ENCODE data around the gene FOXD3.

The FOXD3 gene

DNA sequence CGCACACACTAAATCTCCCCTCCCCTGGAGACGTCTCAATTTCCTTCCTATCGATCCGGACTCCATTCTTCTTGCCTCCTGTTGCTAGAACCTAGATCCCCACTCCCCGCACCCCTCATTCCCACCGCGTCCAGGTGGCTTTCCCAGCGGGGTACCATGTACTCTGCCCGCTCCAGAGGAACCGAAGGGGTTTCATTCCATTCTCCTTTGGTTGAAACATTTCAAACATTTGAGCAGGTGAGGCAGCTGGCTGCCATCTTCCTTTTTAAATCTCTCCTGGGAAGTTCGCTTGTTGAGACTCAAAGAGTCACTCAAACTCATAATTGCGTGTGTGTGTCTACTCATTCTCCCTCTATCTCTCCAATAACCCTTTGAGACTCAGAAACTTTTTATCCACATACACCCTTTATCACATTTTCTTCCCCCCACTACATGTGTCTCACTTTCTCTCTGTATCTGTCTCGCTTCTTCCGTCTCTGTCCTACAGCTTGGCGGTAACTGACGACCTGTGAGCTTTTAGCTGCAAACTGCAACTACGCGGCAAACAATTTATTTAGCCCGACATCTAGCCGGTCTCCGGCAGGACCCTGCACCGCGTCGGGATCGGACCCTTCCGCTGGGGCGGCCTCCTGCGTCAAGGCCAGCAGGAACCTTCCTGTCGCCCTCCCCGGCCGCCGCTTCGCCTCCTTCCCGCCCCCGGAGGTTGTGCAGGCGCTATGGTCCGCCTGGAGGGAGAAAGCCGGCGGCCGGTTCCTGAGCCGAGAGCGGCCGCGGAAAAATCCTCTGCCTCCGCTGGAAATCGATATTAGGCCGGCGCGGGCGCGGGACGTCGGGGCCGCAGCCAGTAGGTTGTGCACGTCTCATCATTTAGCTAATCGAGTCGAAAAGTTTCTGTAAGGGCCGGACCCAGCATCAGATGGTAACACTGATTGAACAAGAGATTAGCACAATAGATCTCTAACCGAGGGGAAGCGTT, 3.0 kb upstream of the FOXD3 start:
- DNase-seq (ENCODE audit: low read depth, low spot score), result no peak
- TF ChIP-seq, protein P1, sequence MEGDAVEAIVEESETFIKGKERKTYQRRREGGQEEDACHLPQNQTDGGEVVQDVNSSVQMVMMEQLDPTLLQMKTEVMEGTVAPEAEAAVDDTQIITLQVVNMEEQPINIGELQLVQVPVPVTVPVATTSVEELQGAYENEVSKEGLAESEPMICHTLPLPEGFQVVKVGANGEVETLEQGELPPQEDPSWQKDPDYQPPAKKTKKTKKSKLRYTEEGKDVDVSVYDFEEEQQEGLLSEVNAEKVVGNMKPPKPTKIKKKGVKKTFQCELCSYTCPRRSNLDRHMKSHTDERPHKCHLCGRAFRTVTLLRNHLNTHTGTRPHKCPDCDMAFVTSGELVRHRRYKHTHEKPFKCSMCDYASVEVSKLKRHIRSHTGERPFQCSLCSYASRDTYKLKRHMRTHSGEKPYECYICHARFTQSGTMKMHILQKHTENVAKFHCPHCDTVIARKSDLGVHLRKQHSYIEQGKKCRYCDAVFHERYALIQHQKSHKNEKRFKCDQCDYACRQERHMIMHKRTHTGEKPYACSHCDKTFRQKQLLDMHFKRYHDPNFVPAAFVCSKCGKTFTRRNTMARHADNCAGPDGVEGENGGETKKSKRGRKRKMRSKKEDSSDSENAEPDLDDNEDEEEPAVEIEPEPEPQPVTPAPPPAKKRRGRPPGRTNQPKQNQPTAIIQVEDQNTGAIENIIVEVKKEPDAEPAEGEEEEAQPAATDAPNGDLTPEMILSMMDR (IDR thresholded peaks at IDR 0.05; ENCODE audit: insufficient read depth, low read length, missing control alignments), result no peak
- POLR2A ChIA-PET, result interaction anchor here (0.6 kb wide), 1 partner anchor 156 kb away, joined by 3 read pairs; no protein-coding TSS in a partner anchor
- H3K4me3 ChIP-seq (ENCODE audit: low read depth, low read length), result no peak overlapping the region
- CTCF ChIA-PET, result no interaction called here

DNA sequence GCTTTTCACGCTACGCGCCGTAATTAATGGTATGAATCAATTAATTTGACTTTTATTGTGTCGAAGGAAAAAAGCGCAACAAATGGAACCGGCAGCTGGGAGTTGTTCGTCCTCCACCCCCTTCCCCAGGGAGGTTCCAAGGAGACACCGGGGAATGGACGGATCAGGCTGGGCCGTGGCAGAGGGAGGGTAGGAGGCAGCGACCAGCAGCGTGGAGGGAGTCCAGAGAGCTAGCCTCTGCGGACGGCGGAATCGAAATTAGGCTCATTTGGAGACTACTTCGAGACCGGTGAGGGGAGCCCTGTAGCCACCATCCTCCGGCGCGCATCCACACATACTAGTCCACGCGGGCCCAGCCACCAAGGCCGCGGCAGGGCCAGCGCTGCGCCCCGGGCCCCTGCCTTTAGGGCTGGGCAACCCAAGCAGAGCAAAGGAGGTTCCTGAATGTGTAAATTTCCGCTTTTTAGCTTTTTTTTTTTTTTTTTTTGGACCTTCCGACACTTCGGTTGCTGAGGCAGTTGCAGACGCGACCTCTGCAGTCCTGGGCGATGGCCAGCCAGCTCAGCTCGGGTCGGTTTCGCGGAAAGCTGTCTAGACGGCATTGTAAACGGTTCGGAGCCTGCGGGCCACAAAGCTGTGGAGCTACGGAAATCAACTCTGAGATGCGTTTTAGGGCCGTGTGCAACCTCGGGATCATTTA, 2.2 kb upstream of the FOXD3 start:
- TF ChIP-seq, protein P1 (IDR thresholded peaks at IDR 0.05; ENCODE audit: insufficient read depth, low read length, missing control alignments), result no peak
- CTCF ChIA-PET, result no interaction called here
- POLR2A ChIA-PET, result no interaction called here
- no peak for DNase-seq (ENCODE audit: low read depth, low spot score)
- no peak overlapping the region for H3K4me3 ChIP-seq (ENCODE audit: low read depth, low read length)

DNA sequence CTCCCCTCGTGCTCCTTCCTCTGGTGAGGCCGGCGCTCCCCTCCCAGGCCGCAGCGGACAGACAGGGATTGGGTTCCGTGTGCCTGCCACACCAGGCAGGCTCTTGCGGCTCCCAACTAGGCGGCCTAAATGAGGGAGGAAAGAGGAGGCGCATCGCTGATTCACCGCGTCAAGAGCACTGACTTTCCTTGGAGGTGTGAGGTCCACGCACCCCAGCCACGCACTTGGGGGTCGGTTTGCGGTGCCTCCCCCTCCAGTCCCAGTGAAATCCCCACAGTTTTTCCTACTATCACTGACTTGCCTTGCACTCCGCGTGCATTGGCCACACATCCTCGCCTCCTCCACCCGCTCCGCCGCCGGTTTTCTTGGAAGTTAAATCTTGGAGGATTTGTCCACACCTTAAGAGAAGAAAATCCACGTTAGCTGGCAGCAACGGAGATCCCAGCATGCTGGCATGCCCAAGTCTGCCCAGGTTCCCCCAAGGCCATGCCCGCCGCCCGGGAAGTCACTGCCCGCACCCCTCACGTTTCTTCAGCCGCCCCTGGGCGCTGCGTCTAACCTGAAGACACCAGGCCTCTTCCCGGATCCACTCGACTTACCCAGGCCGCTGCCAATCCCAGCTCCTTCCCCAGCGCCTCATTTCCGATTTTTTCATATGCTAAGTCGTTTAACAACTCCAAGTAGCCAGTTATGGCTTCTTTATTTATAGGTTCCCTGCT, 1.1 kb upstream of the FOXD3 start:
- no peak overlapping the region for H3K4me3 ChIP-seq (ENCODE audit: low read depth, low read length)
- TF ChIP-seq, protein P1 (IDR thresholded peaks at IDR 0.05; ENCODE audit: insufficient read depth, low read length, missing control alignments), result no peak
- no peak for DNase-seq (ENCODE audit: low read depth, low spot score)
- ChIA-PET POLR2A (no interaction called here), CTCF (interaction anchor here (0.7 kb wide), 1 partner anchor 60 kb away, joined by 3 read pairs; no protein-coding TSS in a partner anchor)

DNA sequence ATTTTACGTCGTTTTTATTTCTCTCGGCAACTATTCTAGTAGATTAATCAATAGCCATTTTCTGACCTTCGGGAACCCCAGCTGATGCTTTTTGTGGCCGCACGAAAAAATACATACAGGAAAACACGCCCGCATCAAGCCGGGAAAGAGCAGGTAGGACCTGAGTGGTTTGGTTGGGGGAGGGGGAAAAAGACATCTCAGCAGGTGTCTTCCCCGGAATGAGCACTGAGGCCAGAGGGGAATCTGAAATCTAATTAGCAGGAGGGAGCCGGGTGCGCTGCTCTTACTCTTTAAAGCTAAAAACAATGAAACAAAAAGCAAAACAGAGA, 618 bp upstream of the FOXD3 start:
- POLR2A ChIA-PET, result no interaction called here
- DNase-seq (ENCODE audit: low read depth, low spot score), result no peak
- H3K4me3 ChIP-seq (ENCODE audit: low read depth, low read length), result no peak overlapping the region; the same call in 1 of the 2 replicates
- CTCF ChIA-PET, result interaction anchor here (0.7 kb wide), 1 partner anchor 60 kb away, joined by 3 read pairs; no protein-coding TSS in a partner anchor
- TF ChIP-seq, protein P1 (IDR thresholded peaks at IDR 0.05; ENCODE audit: insufficient read depth, low read length, missing control alignments), result no peak

DNA sequence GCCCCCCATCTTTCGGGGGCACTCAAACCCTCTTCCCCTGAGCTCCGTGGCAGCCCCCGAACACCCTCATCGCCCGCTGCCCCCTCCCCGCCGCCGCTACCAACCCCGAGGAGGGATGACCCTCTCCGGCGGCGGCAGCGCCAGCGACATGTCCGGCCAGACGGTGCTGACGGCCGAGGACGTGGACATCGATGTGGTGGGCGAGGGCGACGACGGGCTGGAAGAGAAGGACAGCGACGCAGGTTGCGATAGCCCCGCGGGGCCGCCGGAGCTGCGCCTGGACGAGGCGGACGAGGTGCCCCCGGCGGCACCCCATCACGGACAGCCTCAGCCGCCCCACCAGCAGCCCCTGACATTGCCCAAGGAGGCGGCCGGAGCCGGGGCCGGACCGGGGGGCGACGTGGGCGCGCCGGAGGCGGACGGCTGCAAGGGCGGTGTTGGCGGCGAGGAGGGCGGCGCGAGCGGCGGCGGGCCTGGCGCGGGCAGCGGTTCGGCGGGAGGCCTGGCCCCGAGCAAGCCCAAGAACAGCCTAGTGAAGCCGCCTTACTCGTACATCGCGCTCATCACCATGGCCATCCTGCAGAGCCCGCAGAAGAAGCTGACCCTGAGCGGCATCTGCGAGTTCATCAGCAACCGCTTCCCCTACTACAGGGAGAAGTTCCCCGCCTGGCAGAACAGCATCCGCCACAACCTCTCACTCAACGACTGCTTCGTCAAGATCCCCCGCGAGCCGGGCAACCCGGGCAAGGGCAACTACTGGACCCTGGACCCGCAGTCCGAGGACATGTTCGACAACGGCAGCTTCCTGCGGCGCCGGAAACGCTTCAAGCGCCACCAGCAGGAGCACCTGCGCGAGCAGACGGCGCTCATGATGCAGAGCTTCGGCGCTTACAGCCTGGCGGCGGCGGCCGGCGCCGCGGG, 837 bp downstream of the FOXD3 start:
- no peak overlapping the region for H3K4me3 ChIP-seq (ENCODE audit: low read depth, low read length)
- ChIA-PET CTCF (interaction anchor here (1.4 kb wide), 1 partner anchor 30 kb away, joined by 4 read pairs; no protein-coding TSS in a partner anchor), POLR2A (no interaction called here)
- TF ChIP-seq, protein P1 (IDR thresholded peaks at IDR 0.05; ENCODE audit: insufficient read depth, low read length, missing control alignments), result no peak
- DNase-seq (ENCODE audit: low read depth, low spot score), result no peak
